HG03280 (cell line): ENCODE data around the gene NFKB2.

Experiments used
- ATAC-seq: cut with Tn5 transposase; IDR thresholded peaks from one replicate; pipeline ENCODE4 v1.9.1; 2021; ENCODE audit warnings: mild to moderate bottlenecking, moderate library complexity; ENCODE audit not compliant: unreplicated experiment

NFKB2 gene

GRCh38 chr10:102449321-102450123, 54.0 kb downstream of the NFKB2 start:
- peak; percentile 57 for ATAC-seq

GRCh38 chr10:102450124-102450373, 54.5 kb downstream of the NFKB2 start:
- no peak for ATAC-seq

GRCh38 chr10:102450374-102451104, 55.0 kb downstream of the NFKB2 start:
- peak; percentile 82 for ATAC-seq

GRCh38 chr10:102451105-102451969, 55.8 kb downstream of the NFKB2 start, which contains the start of gene C10orf95:
Gene C10orf95 (minus strand): TSS chr10:102451543. CDS start chr10:102451093, 450 bp downstream.
- ATAC-seq = no peak
